GM18951 (cell line): ENCODE data around the gene TMEM212.
A peak's percentile ranks its signal among the peaks of the same experiment; 100 is the strongest.

Source experiments
- POLR2A ChIP-seq: IDR thresholded peaks from 4 replicates; pipeline ENCODE4 v1.6.1; 2011; ENCODE audit warnings: mild to moderate bottlenecking; ENCODE audit not compliant: insufficient read length, insufficient read depth; ENCODE audit errors: extremely low read depth
- in situ Hi-C: fragments of 300-500 bp; cut with MboI; formaldehyde crosslinking; loops from one replicate; pipeline ENCODE4 v1.12.0; 2022; ENCODE audit warnings: low sequenced_read_pairs, mixed read lengths, inconsistent platforms; ENCODE audit not compliant: unreplicated experiment

TMEM212 gene

DNA sequence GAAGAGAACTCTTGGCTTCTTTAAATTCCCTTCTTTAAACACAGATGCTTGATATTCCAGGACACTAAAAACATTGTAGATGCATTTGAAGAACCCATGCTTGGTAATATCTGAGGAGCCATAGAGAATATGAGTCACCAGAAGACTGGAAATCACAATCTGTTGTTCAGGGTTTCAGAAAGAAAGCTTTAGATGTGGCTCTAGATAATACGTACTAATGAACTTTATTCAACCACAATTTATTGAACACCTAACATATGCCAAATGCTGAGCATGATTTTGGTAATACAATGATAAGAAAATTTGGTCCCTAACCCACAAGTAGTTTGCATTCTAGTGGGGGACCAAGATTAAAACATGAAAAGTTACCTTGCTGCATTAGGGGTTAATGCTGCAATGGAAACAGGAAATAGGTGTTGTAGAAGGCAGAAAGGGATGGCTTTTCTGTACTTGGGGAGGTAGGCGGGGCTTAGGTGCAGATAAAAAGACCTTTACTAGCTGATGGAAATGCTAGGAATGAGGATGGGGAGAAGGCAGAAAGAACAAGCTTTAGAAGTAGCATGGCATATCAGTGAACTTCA, 21.3 kb upstream of the TMEM212 start:
- in situ Hi-C loops = no loop called here
- TF ChIP-seq POLR2A = no peak

- peak; percentile 21 for TF ChIP-seq POLR2A
- in situ Hi-C loops = no loop called here
Measured at GRCh38 chr3:171822431-171823106, 20.6 kb upstream of the TMEM212 start.

- in situ Hi-C loops = no loop called here
Measured at GRCh38 chr3:171824116-171824515, 19.0 kb upstream of the TMEM212 start.

DNA sequence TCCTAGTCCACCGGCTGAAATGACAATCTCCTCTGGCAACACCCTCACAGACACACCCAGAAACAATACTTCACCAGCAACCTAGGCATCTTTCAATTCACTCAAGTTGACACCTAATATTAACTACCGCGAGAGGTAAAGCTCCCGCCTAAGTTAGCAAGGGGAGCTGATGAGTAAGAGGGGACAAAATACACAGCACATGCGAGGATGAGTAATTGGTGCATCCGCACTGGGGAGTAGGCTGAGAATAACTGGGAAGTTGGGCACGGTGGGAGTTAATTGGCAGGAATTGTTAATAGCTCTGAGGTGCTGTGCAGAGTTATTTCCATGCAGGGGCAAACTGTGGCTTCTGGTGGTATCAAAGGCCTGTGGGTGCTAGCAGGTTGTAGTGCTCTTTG, 18.3 kb upstream of the TMEM212 start:
- in situ Hi-C loops = no loop called here

More at GRCh38 chr3:171824116-171824515, 19.0 kb upstream of the TMEM212 start:
- TF ChIP-seq POLR2A = no peak

GRCh38 chr3:171825222-171825828, 17.8 kb upstream of the TMEM212 start:
- no peak for TF ChIP-seq POLR2A
- in situ Hi-C loops = no loop called here

More for the DNA sequence above, 18.3 kb upstream of the TMEM212 start:
- TF ChIP-seq POLR2A = no peak

DNA sequence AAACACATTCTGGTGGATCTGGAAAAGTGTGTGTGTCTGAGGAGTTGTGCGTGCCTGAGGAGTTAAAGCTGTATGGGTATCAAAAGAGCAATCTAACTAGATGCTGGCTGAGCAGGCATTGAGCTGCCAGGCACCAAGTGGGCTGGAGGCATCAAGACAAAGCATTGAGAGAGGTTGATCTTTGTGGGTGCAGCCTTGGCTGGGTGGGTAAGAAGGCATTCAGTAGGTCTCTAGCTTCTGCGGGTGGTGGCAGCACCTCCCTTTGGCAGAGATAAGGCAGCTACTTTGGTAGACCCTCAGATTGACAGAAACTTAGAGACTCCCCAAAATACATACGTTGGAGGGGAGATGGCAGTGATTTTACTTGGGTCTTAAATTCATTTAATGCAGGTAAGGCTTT, 15.8 kb upstream of the TMEM212 start:
- no peak for TF ChIP-seq POLR2A
- in situ Hi-C loops = no loop called here

DNA sequence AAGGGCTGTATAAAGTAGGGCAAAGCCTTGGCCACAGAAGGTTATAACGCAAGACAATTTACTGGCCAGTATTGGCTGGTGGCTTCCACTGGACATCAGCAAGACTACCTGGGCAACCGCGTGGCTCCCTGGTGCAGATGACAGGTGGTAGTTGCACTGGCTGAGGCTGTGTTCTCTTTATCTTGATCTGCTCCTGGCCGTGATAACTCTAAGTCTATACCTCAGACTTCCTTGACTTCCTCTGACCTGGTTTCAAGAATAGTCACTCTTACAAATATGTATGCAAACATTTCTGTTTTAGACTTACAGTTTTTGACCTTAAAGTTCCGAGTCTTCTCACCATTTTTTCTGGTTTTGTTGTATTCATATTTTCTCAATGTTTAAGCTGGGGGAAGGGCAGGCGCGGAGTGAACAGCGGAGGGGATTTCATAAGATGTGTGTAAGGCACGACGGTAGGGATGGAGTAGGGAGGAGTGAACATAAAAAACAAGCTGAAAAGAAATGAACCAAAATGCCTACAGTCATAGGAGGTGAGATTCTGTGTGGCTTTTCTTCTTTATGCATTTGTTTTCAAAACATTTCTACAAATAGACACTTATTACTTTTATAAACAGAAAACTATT, 15.2 kb upstream of the TMEM212 start:
- in situ Hi-C loops = no loop called here
- no peak for TF ChIP-seq POLR2A

GRCh38 chr3:171828902-171829770, 14.0 kb upstream of the TMEM212 start:
- TF ChIP-seq POLR2A = no peak
- in situ Hi-C loops = no loop called here

- in situ Hi-C loops = no loop called here
- TF ChIP-seq POLR2A = no peak
Measured at GRCh38 chr3:171829841-171830517, 13.2 kb upstream of the TMEM212 start.

DNA sequence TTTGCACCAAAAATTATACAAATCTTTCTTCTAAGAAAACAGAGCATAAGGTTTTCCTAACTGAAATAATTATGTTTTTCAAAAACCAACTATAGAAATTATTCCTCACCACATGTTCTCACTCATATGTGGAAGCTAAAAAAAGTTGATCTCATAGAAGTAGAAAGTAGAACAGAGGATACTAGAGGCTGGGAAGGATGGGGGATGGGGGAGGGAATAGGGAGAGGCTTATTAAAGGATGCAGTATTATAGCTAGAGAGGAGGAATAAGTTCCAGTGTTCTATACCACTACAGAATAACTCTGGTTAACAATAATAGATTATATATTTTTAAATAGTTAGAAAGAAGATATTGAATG, 12.7 kb upstream of the TMEM212 start:
- in situ Hi-C loops = no loop called here
- no peak for TF ChIP-seq POLR2A

GRCh38 chr3:171831936-171832335, 11.2 kb upstream of the TMEM212 start:
- in situ Hi-C loops = no loop called here
- TF ChIP-seq POLR2A = no peak

DNA sequence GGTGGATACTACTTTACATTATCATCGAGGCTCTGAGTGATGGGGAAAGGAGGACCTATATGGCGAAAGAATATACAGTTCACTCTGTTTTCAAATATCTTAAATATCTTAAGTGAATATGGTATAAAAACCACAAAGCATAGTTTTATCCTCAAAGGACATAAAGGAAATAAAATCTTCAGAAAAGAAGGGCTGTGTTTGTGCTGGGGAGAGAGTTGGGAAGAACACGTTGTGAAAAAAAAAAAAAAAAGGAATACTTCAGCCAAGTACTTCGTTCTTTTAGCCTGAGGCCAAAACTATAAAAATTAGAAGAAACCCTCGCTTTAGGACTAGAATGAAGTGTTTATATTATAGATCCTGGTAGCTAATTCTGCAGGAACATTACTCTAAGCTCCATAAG, 10.2 kb upstream of the TMEM212 start:
- no peak for TF ChIP-seq POLR2A
- in situ Hi-C loops = no loop called here
